Loucy (cell line): ENCODE measurements around the gene CIRBP.

Experiments
- H2AFZ ChIP-seq: fragments of 200-600 bp; sonication (generic); 2 replicates; pipeline ENCODE4 v1.6.0; 2016; ENCODE audit warnings: antibody characterized with exemption, mild to moderate bottlenecking, low read length, moderate library complexity
- H3F3A ChIP-seq: fragments of 200-600 bp; 2 replicates; pipeline ENCODE4 v1.6.0; 2016; ENCODE audit warnings: antibody characterized with exemption, low read depth, mild to moderate bottlenecking
- H3K27me3 ChIP-seq: fragments of 200-600 bp; sonication (generic); 2 replicates; pipeline ENCODE4 v1.6.1; 2014; ENCODE audit warnings: low read length, mild to moderate bottlenecking; ENCODE audit not compliant: insufficient read depth, poor library complexity, severe bottlenecking
- H3K36me3 ChIP-seq: fragments of 200-600 bp; sonication (generic); 2 replicates; pipeline ENCODE4 v1.6.1; 2016; ENCODE audit warnings: low read length; ENCODE audit not compliant: insufficient read depth
- H3K4me1 ChIP-seq: fragments of 200-600 bp; sonication (generic); 2 replicates; pipeline ENCODE4 v1.5.1; 2014; ENCODE audit warnings: low read length, mild to moderate bottlenecking; ENCODE audit not compliant: insufficient read depth, poor library complexity, severe bottlenecking
- H3K4me2 ChIP-seq: fragments of 200-600 bp; sonication (generic); 2 replicates; pipeline ENCODE4 v1.6.0; 2014; ENCODE audit warnings: antibody characterized with exemption, low read length, low read depth, mild to moderate bottlenecking; ENCODE audit not compliant: poor library complexity, severe bottlenecking
- H3K4me3 ChIP-seq: fragments of 200-600 bp; sonication (generic); 2 replicates; pipeline ENCODE4 v1.5.1; 2014; ENCODE audit warnings: low read length, mild to moderate bottlenecking, mixed read lengths; ENCODE audit not compliant: poor library complexity, severe bottlenecking
- H3K79me2 ChIP-seq: fragments of 200-600 bp; sonication (generic); 2 replicates; pipeline ENCODE4 v1.6.1; 2014; ENCODE audit warnings: low read length; ENCODE audit not compliant: insufficient read depth
- H3K9ac ChIP-seq: fragments of 200-600 bp; sonication (generic); 2 replicates; pipeline ENCODE4 v1.6.0; 2014; ENCODE audit warnings: mild to moderate bottlenecking, low read depth, low read length, moderate library complexity; ENCODE audit not compliant: poor library complexity, severe bottlenecking
- H3K9me2 ChIP-seq: fragments of 200-600 bp; sonication (generic); replicated peaks from 2 replicates; pipeline ENCODE4 v1.6.1; 2016; ENCODE audit warnings: low read depth, low read length, mixed read lengths
- H3K9me3 ChIP-seq: fragments of 200-600 bp; sonication (generic); 2 replicates; pipeline ENCODE4 v1.6.1; 2014; ENCODE audit warnings: mild to moderate bottlenecking, antibody characterized with exemption, low read length, low read depth; ENCODE audit not compliant: insufficient read depth
- H4K20me1 ChIP-seq: fragments of 200-600 bp; sonication (generic); 2 replicates; pipeline ENCODE4 v1.6.0; 2014; ENCODE audit warnings: antibody characterized with exemption, low read length, mild to moderate bottlenecking; ENCODE audit not compliant: insufficient read depth, poor library complexity, severe bottlenecking
- EZH2phosphoT487 ChIP-seq: fragments of 200-600 bp; IDR thresholded peaks from 2 replicates; pipeline ENCODE4 v1.6.1; 2018; ENCODE audit warnings: antibody characterized with exemption, mild to moderate bottlenecking, moderate library complexity, borderline replicate concordance
- TF ChIP-seq, protein P1 (sequence below): fragments of 200-600 bp; sonication (generic); conservative IDR thresholded peaks from 2 replicates; pipeline ENCODE4 v1.5.1; 2014; ENCODE audit warnings: mild to moderate bottlenecking, antibody characterized with exemption, low read length

The CIRBP gene

DNA sequence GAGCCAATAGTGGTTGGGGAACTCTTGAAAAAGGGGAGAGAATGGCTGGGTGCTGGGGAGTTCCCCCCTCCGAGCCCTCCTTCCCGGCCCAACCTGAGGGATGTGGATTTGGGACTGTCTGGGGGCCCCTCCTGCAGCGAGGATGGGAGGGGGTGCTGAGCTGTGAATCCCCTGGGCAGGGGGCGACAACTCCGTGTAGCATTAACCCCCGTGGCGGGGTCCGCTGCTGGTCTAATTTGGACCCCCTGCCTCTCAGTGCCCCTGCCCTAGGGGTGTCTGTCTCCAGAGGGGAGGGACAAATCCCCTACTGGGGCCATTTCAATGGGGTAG is 11.0 kb upstream of the CIRBP start:
- Histone ChIP-seq H3K4me3 (no peak overlapping the region), H2AFZ (no peak overlapping the region), H3F3A (0 out of 2 replicates have a peak, but pooled peaks cover 8% of the 10 kb centered on the region), H3K79me2 (peaks cover 60% of the 10 kb centered on the region), H3K9me3 (no peaks in the 10 kb centered on the region), H3K27me3 (no peaks in the 10 kb centered on the region), H4K20me1 (peaks cover 69% of the 10 kb centered on the region), H3K9me2 (no peaks in the 10 kb centered on the region), H3K4me2 (no peak overlapping the region), H3K4me1 (peaks cover 44% of the 10 kb centered on the region), H3K36me3 (peaks cover 42% of the 10 kb centered on the region; the same call in 1 of the 2 replicates), H3K9ac (no peak overlapping the region)
- TF ChIP-seq EZH2phosphoT487: no peak
- TF ChIP-seq, protein P1, sequence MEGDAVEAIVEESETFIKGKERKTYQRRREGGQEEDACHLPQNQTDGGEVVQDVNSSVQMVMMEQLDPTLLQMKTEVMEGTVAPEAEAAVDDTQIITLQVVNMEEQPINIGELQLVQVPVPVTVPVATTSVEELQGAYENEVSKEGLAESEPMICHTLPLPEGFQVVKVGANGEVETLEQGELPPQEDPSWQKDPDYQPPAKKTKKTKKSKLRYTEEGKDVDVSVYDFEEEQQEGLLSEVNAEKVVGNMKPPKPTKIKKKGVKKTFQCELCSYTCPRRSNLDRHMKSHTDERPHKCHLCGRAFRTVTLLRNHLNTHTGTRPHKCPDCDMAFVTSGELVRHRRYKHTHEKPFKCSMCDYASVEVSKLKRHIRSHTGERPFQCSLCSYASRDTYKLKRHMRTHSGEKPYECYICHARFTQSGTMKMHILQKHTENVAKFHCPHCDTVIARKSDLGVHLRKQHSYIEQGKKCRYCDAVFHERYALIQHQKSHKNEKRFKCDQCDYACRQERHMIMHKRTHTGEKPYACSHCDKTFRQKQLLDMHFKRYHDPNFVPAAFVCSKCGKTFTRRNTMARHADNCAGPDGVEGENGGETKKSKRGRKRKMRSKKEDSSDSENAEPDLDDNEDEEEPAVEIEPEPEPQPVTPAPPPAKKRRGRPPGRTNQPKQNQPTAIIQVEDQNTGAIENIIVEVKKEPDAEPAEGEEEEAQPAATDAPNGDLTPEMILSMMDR: no peak

DNA sequence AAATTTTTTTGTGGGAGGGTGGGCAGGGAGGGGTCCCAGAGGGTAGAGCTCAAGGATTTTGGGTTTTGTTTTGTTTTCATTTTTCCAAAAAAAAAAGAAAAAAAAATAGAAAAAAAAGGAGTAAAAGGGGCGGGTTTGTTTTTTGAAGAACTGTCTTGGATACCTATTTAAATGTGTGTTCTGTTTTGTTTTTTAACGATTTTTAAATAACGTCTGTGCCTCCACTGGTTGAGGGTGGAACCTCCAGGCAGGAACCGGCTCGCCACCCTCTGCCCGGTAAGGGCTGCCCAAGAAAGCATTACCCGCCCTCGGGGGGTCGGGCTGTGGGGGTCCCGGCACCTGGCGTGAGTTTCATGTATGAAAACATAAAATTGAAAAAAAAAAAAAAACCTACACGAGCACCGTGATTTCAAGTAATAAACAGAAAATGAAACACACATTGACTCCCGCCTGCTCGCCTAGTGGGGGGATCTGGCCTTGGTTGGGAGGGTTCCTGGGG is 10.4 kb upstream of the CIRBP start:
- peaks cover 37% of the 10 kb centered on the region for H3K4me1 ChIP-seq
- no peaks in the 10 kb centered on the region for H3K27me3 ChIP-seq
- H3K9me3 ChIP-seq: no peaks in the 10 kb centered on the region
- no peaks in the 10 kb centered on the region for H3K9me2 ChIP-seq
- H3K79me2 ChIP-seq: peaks cover 54% of the 10 kb centered on the region
- H4K20me1 ChIP-seq: peaks cover 63% of the 10 kb centered on the region
- 0 out of 2 replicates have a peak, but pooled peaks cover 8% of the 10 kb centered on the region for H3F3A ChIP-seq
- H3K9ac ChIP-seq: peak overlapping the region; percentile 60
- TF ChIP-seq, protein P1: no peak
- no peak for TF ChIP-seq EZH2phosphoT487
- peaks cover 42% of the 10 kb centered on the region; the same call in 1 of the 2 replicates for H3K36me3 ChIP-seq
- H3K4me3 ChIP-seq: peak overlapping the region; percentile 61
- H2AFZ ChIP-seq: no peak overlapping the region
- peak overlapping the region; percentile 92 for H3K4me2 ChIP-seq

DNA sequence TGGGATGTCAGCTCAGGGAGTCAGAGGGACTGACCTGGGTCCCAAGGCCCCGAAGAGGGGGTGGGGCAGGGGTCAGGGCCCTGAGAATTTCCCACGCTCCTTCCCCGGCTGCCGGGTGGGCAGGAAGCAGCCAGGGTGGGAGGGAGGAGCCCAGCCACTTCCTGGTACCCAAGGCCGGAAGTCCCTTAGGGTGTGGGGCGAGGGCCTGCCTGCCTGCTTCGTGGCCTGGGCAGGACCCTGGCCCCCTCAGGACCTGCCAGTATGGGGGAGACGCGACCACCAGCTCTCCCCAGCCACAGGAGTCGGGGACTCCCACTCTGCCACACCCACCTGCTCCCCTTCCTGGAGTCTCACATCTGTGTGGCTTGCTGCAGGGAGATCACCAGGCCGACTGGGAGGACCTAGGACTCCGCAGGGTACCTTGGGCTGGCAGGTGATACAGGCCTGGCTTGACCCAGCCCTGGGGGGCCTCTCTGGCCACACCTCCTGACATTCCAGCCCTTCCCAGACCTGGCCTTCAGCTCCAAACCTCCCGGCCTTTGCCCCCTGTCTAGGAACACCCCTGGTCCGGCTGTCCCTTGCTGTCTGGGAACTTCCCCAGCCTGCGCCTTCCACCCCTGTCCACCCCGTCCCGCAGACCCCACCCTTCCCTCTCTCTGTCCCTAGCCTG is 9.8 kb upstream of the CIRBP start:
- 0 out of 2 replicates have a peak, but pooled peaks cover 8% of the 10 kb centered on the region for H3F3A ChIP-seq

More for the DNA sequence above, 9.8 kb upstream of the CIRBP start:
- Histone ChIP-seq H3K27me3 (no peaks in the 10 kb centered on the region), H3K4me1 (peaks cover 32% of the 10 kb centered on the region), H3K4me3 (peak overlapping the region; percentile 61), H3K4me2 (peak overlapping the region; percentile 92), H3K9me3 (no peaks in the 10 kb centered on the region), H3K36me3 (peaks cover 39% of the 10 kb centered on the region; the same call in 1 of the 2 replicates), H2AFZ (no peak overlapping the region), H3K9me2 (no peaks in the 10 kb centered on the region), H4K20me1 (peaks cover 57% of the 10 kb centered on the region), H3K79me2 (peaks cover 48% of the 10 kb centered on the region; the same call in 1 of the 2 replicates), H3K9ac (peak overlapping the region; percentile 60)
- TF ChIP-seq EZH2phosphoT487: no peak
- TF ChIP-seq, protein P1: no peak
